Heart right ventricle (tissue), 16 donors: ENCODE measurements around the gene SP100. TPM values are rescaled to one million over a fixed set of nuclear protein-coding genes. Genes with fewer than 3 reads are reported as not detected.

ENCODE experiments used
- ATAC-seq, 8 donors: fragments of 200-7000 bp; cut with Tn5 transposase; one replicate each; pipeline ENCODE4 v1.9.1; 2020; ENCODE audit warnings: mild to moderate bottlenecking in 8 of 8, moderate library complexity in 8 of 8, moderate number of reproducible peaks in 1 of 8
- DNase-seq, 2 donors: peaks; one replicate each; pipeline ENCODE4 v3.0.0-alpha.2; 2020
- H3K27ac ChIP-seq, 10 donors: fragments of 200-600 bp; sonication (generic) in 2 of 10; one replicate each; pipeline versions ENCODE4 v1.5.0 to v1.8.0; 2020 to 2022; ENCODE audit warnings: mild to moderate bottlenecking in 3 of 10
- H3K27me3 ChIP-seq, 7 donors: fragments of 200-600 bp; one replicate each; pipeline ENCODE4 v1.8.0; 2021 to 2022; ENCODE audit warnings: mild to moderate bottlenecking in 2 of 7
- H3K36me3 ChIP-seq, 9 donors: fragments of 200-600 bp; sonication (generic) in 1 of 9; one replicate each; pipeline versions ENCODE4 v1.5.0 to v1.8.0; 2020 to 2022; ENCODE audit warnings: mild to moderate bottlenecking in 2 of 9
- H3K4me1 ChIP-seq, 9 donors: fragments of 200-600 bp; sonication (generic) in 1 of 9; one replicate each; pipeline versions ENCODE4 v1.5.0 to v1.8.0; 2020 to 2022; ENCODE audit warnings: mild to moderate bottlenecking in 4 of 9
- H3K4me3 ChIP-seq, 10 donors: fragments of 200-600 bp; sonication (generic) in 2 of 10; one replicate each; pipeline versions ENCODE4 v1.5.0 to v1.8.0; 2020 to 2022; ENCODE audit warnings: mild to moderate bottlenecking in 7 of 10, moderate library complexity in 2 of 10
- H3K9me3 ChIP-seq, 11 donors: fragments of 200-600 bp in 10 of 11; sonication (generic) in 2 of 11; one replicate each; pipeline versions ENCODE4 v1.5.0 to v1.8.0; 2013 to 2022; ENCODE audit warnings: mild to moderate bottlenecking in 2 of 11, control low read depth in 1 of 11, moderate library complexity in 1 of 11
- WGBS, 2 donors: extraction: QIAGEN DNeasy Blood & Tissue Kit; methylation state at CpG; one replicate each; pipeline ENCODE4 v1.1.7; 2013; ENCODE audit warnings: inconsistent platforms in 1 of 2; 5-methylcytosine and 5-hydroxymethylcytosine counted together
- intact Hi-C, 10 donors: fragments of 100-400 bp; cut with DNase I; formaldehyde crosslinking; loops; one replicate each; pipeline versions ENCODE4 v1.11.1 to v1.14.2; 2022
- polyA plus RNA-seq, 2 donors: library from polyadenylated mRNA; stranded (reverse); fragments of 200-250 nt; gene quantifications; one replicate each; pipeline ENCODE4 v1.2.3, GENCODE V29; 2013
- total RNA-seq, 10 donors: library from RNA; stranded (reverse); fragmentation: NEBNext Ultra II Directional in 3 of 10; extraction: Animal tissue kit (Norgen Biotek cat#: 25700) in 3 of 10; gene quantifications; one replicate each; pipeline versions ENCODE4 v1.2.1 to v1.2.4, GENCODE V29; 2021 to 2023
- TF ChIP-seq, protein P1 (sequence below), 9 donors: fragments of 200-600 bp; sonication (generic) in 2 of 9; IDR thresholded peaks; one replicate each; pipeline versions ENCODE4 v1.5.0 to v1.8.0; 2021 to 2022; ENCODE audit warnings: antibody characterized with exemption in 9 of 9, mild to moderate bottlenecking in 5 of 9, moderate library complexity in 1 of 9
- donor health status: Arrhythmogenic right ventricular cardiomyopathy.
- donor health status: ischemic (EF 13 %, LVEDD 7.1; RV severe dilation, severe dysfunction).
- donor health status: healthy with polysubstance abuse.
- donor health status: DM: no; HTN: yes; CAD: no.
- donor health status: DM: no; HTN: no; CAD: no.
- donor health status: ischemic (EF 25% LVEDD 6.9; RV normal size, moderate dysfunction).
- donor health status: ischemic (EF 25% LVEDD 5.7; RV mildly dilated, moderate dysfunction).
- donor health status: healthy.
- donor health status: DM: yes; HTN: yes; CAD: no.
- donor health status: Ischemic cardiomyopathy.
- donor health status: ischemic (EF 35%, LVEDD 5.7; RV mildly dilated, moderate dysfunction).
- donor health status: nonischemic (EF 11% LVEDD 7.7; RV severe dilation, severe dysfunction).
- donor health status: DM: yes; HTN: yes; CAD: no.
- donor health status: PGD.
- donor health status: ischemic (EF 29% LVEDD 5.4; RV normal size, mild dysfunction).
- donor health status: nonischemic (EF 23%, LVEDD 6.1; RV moderate dilation, normal function).

SP100 gene
- total and polyA plus RNA-seq, 12 donors, result 20.3 to 123 (median 57.7) TPM

- Histone ChIP-seq H3K9me3 (peaks cover 0 to 16% (median 0%) of the 10 kb centered on the region in 11 donors), H3K27ac (no peak overlapping the region), H3K36me3 (no peaks in the 10 kb centered on the region), H3K27me3 (peaks cover 0 to 15% (median 7%) of the 10 kb centered on the region in 7 donors), H3K4me1 (no peaks in the 10 kb centered on the region), H3K4me3 (no peak overlapping the region)
- 39 to 48% methylated on average over 2 of the region's 2 CpGs for WGBS, 2 donors
- intact Hi-C loops, result no loop called here
- DNase-seq, result no peak
- TF ChIP-seq, protein P1, sequence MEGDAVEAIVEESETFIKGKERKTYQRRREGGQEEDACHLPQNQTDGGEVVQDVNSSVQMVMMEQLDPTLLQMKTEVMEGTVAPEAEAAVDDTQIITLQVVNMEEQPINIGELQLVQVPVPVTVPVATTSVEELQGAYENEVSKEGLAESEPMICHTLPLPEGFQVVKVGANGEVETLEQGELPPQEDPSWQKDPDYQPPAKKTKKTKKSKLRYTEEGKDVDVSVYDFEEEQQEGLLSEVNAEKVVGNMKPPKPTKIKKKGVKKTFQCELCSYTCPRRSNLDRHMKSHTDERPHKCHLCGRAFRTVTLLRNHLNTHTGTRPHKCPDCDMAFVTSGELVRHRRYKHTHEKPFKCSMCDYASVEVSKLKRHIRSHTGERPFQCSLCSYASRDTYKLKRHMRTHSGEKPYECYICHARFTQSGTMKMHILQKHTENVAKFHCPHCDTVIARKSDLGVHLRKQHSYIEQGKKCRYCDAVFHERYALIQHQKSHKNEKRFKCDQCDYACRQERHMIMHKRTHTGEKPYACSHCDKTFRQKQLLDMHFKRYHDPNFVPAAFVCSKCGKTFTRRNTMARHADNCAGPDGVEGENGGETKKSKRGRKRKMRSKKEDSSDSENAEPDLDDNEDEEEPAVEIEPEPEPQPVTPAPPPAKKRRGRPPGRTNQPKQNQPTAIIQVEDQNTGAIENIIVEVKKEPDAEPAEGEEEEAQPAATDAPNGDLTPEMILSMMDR (IDR thresholded peaks at IDR 0.05), result no peak
- ATAC-seq, result no peak
These were observed 162.1 kb downstream of the SP100 start for GRCh38 chr2:230578106-230578505.

DNA sequence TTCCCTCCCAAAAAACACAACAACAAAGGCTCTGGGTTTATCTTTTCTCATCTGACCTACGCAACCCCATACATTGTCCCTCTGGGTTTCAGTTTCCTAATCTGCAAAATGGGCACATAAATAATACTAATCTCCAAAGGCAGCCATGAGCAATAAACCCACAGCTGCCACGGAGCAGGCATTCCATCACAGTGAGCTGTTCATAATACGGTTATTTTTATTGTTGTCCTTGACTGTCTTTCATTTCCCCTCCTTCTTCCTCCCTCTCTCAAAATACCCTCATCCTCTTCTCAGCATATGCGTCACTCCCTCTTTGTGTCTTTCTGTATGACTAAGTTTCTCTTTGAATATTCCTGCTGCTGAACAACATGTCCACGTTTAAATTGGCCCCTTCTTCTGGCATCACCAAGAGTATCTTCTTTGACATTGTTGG, 166.9 kb downstream of the SP100 start:
- Histone ChIP-seq H3K36me3 (no peaks in the 10 kb centered on the region), H3K4me3 (no peak overlapping the region), H3K9me3 (no peaks in the 10 kb centered on the region), H3K27me3 (peaks cover 0 to 15% (median 7%) of the 10 kb centered on the region in 7 donors), H3K27ac (no peak overlapping the region), H3K4me1 (no peaks in the 10 kb centered on the region)
- TF ChIP-seq, protein P1 (IDR thresholded peaks at IDR 0.05), result no peak
- DNase-seq (no peak), ATAC-seq (no peak)
- WGBS, 2 donors, result 74 to 77% methylated on average over 5 of the region's 5 CpGs
- intact Hi-C loops, result no loop called here

DNA sequence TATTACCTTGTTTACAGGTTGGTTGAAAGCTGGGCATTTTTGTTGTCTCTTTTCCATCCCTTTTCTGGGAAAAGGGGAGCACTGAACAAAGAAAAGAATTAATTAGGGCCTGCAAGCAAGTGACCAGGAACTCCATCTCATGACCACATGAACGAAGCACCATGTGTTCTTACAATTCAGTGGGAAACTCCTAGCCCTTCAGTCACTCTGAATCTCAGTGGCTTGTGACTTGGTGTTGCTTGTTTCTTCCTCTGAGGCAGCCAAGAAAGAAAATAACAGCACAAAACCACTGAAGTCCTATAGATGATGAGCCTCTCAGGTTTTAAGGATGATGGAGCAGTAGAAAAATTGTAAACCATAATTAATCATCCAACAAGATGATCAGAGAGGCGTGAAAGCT, 167.6 kb downstream of the SP100 start:
- DNase-seq (no peak), ATAC-seq (no peak)
- Histone ChIP-seq H3K27ac (no peak overlapping the region), H3K4me1 (no peaks in the 10 kb centered on the region), H3K9me3 (no peaks in the 10 kb centered on the region), H3K27me3 (peaks cover 0 to 13% (median 7%) of the 10 kb centered on the region in 7 donors), H3K36me3 (no peaks in the 10 kb centered on the region), H3K4me3 (no peak overlapping the region)
- TF ChIP-seq, protein P1 (IDR thresholded peaks at IDR 0.05), result no peak
- WGBS, 2 donors, result 80% methylated on average over 2 of the region's 2 CpGs
- intact Hi-C loops, result no loop called here

DNA sequence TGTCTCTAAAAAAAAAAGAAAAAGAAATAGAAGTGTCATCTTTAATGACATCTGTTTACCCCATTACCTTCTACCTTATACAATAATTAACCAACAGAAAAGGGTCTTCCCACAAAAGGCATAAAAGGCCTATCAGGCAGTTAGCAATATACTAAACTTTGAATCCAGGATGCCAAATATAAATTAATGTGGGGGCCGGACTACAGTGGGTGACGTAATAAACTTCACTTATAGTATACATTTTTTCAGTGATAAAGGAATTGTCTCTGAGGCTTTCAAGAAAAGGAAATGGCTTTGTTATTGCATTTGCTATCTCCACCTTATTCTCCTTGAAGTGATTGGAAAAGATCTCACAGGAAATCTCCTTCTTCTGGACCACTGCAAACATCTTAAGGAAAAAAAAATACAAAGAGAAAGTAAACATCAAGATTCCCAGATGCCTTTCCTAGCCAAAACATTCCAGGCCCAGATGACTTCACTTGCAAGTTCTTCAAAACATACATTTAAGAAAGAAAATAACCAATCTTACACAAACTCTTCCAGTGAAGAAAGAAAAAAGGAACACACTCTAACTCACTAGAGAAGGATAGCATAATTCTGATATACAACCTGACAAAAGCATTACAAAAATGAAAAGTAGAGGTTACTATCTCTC, 170.5 kb downstream of the SP100 start:
- no peaks in the 10 kb centered on the region for H3K36me3 ChIP-seq
- WGBS, 2 donors, result 51 to 66% methylated on average over 2 of the region's 2 CpGs
- no peak for ATAC-seq
- intact Hi-C loops, result no loop called here
- no peaks in the 10 kb centered on the region for H3K27me3 ChIP-seq
- no peak for DNase-seq
- H3K4me1 ChIP-seq, result peaks cover 0 to 3% (median 0%) of the 10 kb centered on the region in 9 donors
- H3K27ac ChIP-seq, result no peak overlapping the region
- TF ChIP-seq, protein P1 (IDR thresholded peaks at IDR 0.05), result no peak
- H3K4me3 ChIP-seq, result no peak overlapping the region
- H3K9me3 ChIP-seq, result no peaks in the 10 kb centered on the region
